Thyroid gland (tissue), 4 donors: ENCODE data around the gene CHRD.

Experiments
- CTCF ChIP-seq, 6 experiments: fragments of 200-600 bp in 3 of 6; fragments of 450-650 bp in 3 of 6; sonication (generic) in 3 of 6; IDR thresholded peaks; one replicate each; pipeline ENCODE4 v1.5.1; 2016 to 2019; ENCODE audit warnings: antibody characterized with exemption in 6 of 6, mild to moderate bottlenecking in 2 of 6, inconsistent platforms in 1 of 6, moderate library complexity in 1 of 6
- POLR2A ChIP-seq, 2 donors: fragments of 450-650 bp; IDR thresholded peaks; one replicate each; pipeline ENCODE4 v1.6.1; 2017; ENCODE audit warnings: antibody characterized with exemption in 2 of 2, mild to moderate bottlenecking in 2 of 2, moderate library complexity in 1 of 2

DNA sequence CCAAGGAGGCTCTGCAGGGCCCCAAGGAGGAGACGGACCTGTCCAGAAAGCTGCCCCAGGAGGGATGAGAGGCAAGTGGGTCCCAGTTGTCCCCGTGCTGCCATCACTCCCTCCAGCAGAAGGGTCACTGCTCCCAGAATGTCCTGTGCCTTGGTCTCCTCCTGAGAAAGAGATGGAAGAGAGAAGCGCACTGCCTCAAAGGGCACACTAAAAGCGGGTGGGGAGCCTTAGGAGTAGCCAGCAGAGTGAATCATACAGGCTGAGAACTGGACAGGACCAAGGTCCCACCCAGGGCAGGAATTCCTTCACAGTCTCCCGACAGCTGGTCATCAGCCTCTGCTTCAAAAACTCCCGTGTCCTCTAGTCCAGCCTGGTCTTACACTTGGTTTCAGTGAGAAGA, 6.4 kb upstream of the CHRD start:
- no peak for TF ChIP-seq CTCF (IDR thresholded peaks at IDR 0.05)
- TF ChIP-seq POLR2A (IDR thresholded peaks at IDR 0.05) = no peak
